Testis (tissue), 2 donors: ENCODE measurements around the gene ALG8.

Experiments used
- POLR2A ChIP-seq: fragments of 450-650 bp; IDR thresholded peaks from one replicate; pipeline ENCODE4 v1.6.1; 2017; ENCODE audit warnings: antibody characterized with exemption, mild to moderate bottlenecking, moderate library complexity
- TF ChIP-seq, protein P1 (sequence below), 3 experiments: fragments of 450-650 bp in 2 of 3; fragments of 200-600 bp in 1 of 3; sonication (generic) in 1 of 3; IDR thresholded peaks; one replicate each; pipeline ENCODE4 v1.5.1; 2016 to 2019; ENCODE audit warnings: antibody characterized with exemption in 3 of 3, mild to moderate bottlenecking in 2 of 3, moderate library complexity in 1 of 3

DNA sequence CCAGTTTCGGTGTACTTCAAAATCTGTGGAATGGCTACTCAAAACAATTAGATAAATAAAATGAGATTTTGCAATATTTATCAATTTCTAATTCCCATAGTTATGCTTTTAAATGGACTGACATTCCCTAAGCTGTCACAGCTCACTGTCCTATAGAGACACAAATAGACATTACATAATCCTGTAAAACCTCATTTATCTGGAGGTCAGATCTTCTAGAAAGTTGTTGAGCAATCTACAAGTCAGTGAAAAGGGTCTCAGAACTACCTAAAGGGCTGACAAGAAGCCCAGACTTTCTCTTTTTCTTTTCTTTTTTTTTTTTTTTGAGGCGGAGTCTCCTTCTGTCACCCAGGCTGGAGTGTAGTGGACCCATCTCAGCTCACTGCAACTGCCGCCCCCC is 12.0 kb downstream of the ALG8 start:
- TF ChIP-seq, protein P1, sequence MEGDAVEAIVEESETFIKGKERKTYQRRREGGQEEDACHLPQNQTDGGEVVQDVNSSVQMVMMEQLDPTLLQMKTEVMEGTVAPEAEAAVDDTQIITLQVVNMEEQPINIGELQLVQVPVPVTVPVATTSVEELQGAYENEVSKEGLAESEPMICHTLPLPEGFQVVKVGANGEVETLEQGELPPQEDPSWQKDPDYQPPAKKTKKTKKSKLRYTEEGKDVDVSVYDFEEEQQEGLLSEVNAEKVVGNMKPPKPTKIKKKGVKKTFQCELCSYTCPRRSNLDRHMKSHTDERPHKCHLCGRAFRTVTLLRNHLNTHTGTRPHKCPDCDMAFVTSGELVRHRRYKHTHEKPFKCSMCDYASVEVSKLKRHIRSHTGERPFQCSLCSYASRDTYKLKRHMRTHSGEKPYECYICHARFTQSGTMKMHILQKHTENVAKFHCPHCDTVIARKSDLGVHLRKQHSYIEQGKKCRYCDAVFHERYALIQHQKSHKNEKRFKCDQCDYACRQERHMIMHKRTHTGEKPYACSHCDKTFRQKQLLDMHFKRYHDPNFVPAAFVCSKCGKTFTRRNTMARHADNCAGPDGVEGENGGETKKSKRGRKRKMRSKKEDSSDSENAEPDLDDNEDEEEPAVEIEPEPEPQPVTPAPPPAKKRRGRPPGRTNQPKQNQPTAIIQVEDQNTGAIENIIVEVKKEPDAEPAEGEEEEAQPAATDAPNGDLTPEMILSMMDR (IDR thresholded peaks at IDR 0.05), result no peak
- no peak for TF ChIP-seq POLR2A
